ENCODE measurements around the gene CYTH4. TPM values are rescaled to one million over a fixed set of nuclear protein-coding genes. Genes with fewer than 3 reads are reported as not detected.

Gene CYTH4
- total RNA-seq, 2 donors from 2014 or later: 3.0 to 7.4 TPM

DNA sequence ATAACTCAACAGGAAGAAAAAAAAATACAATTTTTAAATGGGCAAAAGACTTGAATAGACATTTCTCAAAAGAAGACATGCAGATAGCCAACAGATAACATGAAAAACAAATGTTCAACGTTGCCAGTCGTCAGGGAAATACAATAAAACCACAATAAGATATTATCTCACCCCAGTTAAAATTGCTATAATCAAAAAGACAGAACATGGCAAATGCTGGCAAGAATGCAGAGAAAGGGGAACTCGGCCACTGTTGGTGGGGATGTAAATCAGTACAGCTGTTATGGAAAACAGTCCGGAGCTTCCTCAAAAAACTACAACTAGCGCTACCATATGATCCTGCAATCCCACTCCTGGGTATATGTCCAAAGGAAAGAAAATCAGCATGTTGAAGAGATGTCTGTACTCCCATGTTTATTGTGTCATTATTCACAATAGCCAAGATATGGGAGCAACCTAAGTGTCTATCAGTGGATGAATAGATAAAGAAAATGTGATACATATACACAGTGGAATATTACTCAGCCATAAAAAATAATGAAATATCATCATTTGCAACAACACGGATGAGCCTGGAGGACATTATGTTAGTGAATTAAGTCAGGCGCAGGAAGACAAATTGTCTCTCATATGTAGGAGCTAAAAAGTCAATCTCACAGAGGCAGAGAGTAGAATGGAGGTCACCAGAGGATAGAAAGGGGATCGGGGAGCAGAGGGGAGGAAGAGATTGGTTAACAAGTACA, 12.2 kb upstream of the CYTH4 start:
- H3K9me3 ChIP-seq: no peaks in the 10 kb centered on the region
- H3K4me1 ChIP-seq: no peaks in the 10 kb centered on the region
- TF ChIP-seq, protein P1, sequence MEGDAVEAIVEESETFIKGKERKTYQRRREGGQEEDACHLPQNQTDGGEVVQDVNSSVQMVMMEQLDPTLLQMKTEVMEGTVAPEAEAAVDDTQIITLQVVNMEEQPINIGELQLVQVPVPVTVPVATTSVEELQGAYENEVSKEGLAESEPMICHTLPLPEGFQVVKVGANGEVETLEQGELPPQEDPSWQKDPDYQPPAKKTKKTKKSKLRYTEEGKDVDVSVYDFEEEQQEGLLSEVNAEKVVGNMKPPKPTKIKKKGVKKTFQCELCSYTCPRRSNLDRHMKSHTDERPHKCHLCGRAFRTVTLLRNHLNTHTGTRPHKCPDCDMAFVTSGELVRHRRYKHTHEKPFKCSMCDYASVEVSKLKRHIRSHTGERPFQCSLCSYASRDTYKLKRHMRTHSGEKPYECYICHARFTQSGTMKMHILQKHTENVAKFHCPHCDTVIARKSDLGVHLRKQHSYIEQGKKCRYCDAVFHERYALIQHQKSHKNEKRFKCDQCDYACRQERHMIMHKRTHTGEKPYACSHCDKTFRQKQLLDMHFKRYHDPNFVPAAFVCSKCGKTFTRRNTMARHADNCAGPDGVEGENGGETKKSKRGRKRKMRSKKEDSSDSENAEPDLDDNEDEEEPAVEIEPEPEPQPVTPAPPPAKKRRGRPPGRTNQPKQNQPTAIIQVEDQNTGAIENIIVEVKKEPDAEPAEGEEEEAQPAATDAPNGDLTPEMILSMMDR (IDR thresholded peaks at IDR 0.05): no peak
- H3K27me3 ChIP-seq: no peaks in the 10 kb centered on the region
- intact Hi-C loops (cut with DNase I): loop anchor here (10.0 kb wide), 1 partner anchor 105 kb away; no protein-coding TSS in a partner anchor
- H3K4me3 ChIP-seq: no peak overlapping the region
- H3K36me3 ChIP-seq: no peaks in the 10 kb centered on the region
- no peak for DNase-seq
- no peak overlapping the region for H3K9ac ChIP-seq (ENCODE audit: low read depth in 2 of 2, low read length in 2 of 2)
- H3K27ac ChIP-seq: no peak overlapping the region

DNA sequence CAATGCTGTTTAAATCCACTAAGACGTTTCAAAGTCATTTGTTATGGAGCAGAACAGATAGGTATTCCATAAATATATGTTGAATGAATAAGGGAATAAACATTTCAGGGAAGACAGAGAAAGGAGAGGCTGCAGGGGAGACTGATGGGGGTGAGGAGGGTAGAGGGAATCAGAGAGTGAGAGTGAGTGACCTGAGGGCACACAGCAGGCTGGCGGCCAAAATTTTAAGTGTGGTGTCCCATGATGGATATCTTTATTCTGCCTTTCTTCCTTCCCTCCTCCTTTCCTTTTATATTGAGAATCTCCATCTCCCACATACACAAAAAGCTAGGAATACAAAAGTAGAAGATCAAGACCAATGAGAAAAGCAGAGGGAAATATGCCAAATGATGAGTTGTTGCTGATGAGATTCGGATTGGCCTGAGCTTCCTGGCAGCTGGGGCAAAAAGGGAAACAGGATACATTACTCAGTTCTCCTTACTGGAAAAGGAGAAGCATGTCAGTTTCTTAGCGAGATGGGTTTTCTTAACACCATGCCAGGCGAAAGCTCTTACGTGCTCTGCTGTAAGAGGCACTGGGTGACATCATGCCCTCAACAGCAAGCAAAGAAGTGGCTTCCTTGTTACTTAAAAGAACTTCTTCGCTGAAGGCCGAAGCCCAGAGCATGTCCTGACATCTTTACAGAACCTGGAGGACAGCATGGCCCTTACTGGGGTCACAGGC, 11.2 kb upstream of the CYTH4 start:
- no peak overlapping the region for H3K4me3 ChIP-seq
- no peaks in the 10 kb centered on the region for H3K27me3 ChIP-seq
- no peak overlapping the region for H3K27ac ChIP-seq
- no peaks in the 10 kb centered on the region for H3K36me3 ChIP-seq
- TF ChIP-seq, protein P1 (IDR thresholded peaks at IDR 0.05): no peak
- intact Hi-C loops (cut with DNase I): no loop called here
- no peaks in the 10 kb centered on the region for H3K9me3 ChIP-seq
- no peak for DNase-seq
- no peaks in the 10 kb centered on the region for H3K4me1 ChIP-seq
- no peak overlapping the region for H3K9ac ChIP-seq (ENCODE audit: low read depth in 2 of 2, low read length in 2 of 2)

DNA sequence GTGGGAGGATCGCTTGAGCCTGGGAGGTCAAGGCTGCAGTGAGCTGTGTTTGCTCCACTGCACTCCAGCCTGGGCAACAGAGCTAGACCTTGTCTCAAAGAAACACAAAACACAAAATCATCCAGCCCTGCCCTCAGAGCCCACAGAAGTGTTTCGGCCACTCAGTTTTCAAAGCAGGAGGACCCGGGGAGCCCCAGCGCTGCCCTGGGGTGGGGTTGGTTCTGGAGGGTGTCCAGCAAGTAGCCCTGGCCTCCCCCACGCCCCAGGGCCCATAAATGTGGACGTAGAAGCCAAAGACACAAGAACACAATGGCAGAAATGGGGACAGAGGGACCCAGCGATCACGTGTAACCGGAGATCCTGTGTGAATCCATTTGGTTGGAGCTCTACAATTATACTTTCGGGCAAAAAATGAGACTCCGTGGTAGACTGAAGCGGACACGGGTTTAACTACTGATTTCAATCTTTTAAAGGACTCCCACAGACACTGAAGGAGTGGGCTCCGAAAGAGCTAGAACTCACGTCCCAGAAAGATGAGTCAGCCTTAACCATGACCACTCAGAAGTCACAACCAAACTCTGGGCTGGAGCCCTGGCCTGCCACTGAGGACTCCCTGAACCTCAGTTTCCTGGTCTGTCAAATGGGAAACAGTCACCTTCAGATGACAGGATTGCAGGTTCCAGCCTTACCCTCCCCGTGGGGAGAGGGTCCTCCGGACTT, 9.0 kb upstream of the CYTH4 start:
- TF ChIP-seq, protein P1 (IDR thresholded peaks at IDR 0.05): no peak
- no peak for DNase-seq
- H3K36me3 ChIP-seq: no peaks in the 10 kb centered on the region
- H3K9me3 ChIP-seq: no peaks in the 10 kb centered on the region
- H3K27ac ChIP-seq: no peak overlapping the region
- no peak overlapping the region for H3K4me3 ChIP-seq
- no peak overlapping the region for H3K9ac ChIP-seq (ENCODE audit: low read depth in 2 of 2, low read length in 2 of 2)
- intact Hi-C loops (cut with DNase I): no loop called here
- no peaks in the 10 kb centered on the region for H3K27me3 ChIP-seq
- no peaks in the 10 kb centered on the region for H3K4me1 ChIP-seq

DNA sequence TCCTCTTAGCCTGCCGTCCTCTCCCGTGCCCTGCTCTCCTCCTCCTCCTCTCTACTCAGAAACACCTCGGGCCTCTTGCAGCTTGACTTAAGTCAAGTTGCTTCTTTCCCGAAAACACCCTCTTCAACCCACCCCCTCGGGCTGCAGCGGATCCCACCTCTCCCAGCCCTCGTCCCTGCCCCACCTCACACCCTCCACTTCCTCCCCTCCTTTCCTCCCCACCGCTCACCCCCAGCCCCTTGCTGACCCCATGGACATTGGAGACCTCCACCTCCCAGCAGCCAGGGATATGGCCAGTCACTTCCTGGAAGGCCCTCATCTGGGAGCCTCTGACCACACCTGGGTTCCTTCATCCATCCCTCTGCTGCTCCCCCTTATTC, 8.5 kb upstream of the CYTH4 start:
- H3K4me1 ChIP-seq: no peaks in the 10 kb centered on the region
- intact Hi-C loops (cut with DNase I): no loop called here
- no peaks in the 10 kb centered on the region for H3K9me3 ChIP-seq
- no peak overlapping the region for H3K9ac ChIP-seq (ENCODE audit: low read depth in 2 of 2, low read length in 2 of 2)
- no peaks in the 10 kb centered on the region for H3K27me3 ChIP-seq
- H3K36me3 ChIP-seq: no peaks in the 10 kb centered on the region
- DNase-seq: no peak
- no peak overlapping the region for H3K27ac ChIP-seq
- TF ChIP-seq, protein P1 (IDR thresholded peaks at IDR 0.05): no peak
- H3K4me3 ChIP-seq: no peak overlapping the region

DNA sequence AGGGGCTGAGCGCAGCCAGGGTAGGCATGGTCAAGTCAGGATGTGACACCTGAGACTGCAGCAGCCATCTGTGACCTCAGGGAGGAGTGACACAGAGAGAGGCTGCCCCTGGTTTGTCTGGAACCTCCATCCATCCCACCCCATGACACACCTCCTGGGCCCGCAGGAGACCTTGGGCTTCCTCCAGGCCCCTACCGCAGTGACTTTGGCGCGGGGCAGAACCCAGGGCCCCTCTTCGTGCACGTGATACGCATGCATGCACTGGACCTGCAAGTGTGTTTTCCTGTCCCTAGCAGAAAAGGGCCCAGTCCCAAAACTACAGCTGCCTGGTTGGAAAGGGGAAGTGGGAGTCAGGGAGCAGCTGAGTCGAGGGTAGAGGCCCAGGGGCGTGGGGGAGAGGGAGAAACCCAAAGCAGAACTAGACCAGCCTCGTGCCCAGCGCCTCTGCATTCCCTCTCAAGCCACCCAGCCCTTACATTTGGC, 7.9 kb upstream of the CYTH4 start:
- TF ChIP-seq, protein P1 (IDR thresholded peaks at IDR 0.05): no peak
- peak overlapping the region; percentile 12 for H3K27ac ChIP-seq
- intact Hi-C loops (cut with DNase I): no loop called here

More for the DNA sequence above, 7.9 kb upstream of the CYTH4 start:
- Histone ChIP-seq H3K9me3 (no peaks in the 10 kb centered on the region), H3K36me3 (no peaks in the 10 kb centered on the region), H3K27me3 (no peaks in the 10 kb centered on the region), H3K4me1 (no peaks in the 10 kb centered on the region), H3K4me3 (no peak overlapping the region), H3K9ac (ENCODE audit: low read depth in 2 of 2, low read length in 2 of 2) (no peak overlapping the region)
- peak; percentile 36 for DNase-seq
